ENCODE measurements around the gene KEL. TPM values are rescaled to one million over a fixed set of nuclear protein-coding genes. Genes with fewer than 3 reads are reported as not detected.

KEL gene
- total RNA-seq, 4 donors from 2014 or later = 0.23 to 0.83 TPM; not detected in 2

DNA sequence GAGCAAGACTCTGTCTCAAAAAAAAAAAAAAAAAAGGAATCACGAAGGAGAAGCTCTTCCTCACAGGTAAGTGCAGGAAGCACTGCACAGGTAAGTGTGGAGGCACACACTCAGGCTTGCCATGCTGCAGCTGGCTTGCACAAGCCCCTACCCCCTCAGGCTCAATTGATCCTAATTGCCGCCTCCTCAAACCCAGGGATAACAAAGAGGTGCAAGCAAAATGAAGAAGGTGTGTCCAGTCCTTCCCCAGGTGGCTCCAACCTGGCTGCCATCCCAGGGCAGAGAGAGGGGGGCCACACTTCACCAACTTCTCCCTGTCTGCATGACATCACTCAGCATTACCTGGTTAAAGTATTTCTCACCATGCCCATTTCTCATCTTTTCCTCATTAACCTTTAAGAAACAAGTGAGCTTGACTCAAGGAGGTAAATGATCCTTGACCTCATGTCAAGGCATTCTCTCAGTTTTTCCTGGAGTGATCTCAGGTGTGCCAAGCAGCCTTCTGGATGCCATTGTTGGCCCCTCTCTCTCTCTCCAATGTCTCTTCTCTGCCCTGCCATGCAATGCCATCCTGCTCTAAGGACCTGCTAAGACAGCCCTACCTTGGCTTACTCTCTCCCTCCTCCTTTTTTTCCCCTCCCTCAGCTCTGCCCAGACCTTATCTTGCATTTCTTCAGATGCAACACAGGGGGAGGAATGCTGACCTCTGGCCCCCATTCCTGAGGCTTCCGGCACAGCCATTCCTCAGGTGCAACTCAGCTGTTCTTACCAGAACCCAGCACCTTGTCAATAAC, 63.6 kb downstream of the KEL start:
- Histone ChIP-seq H3K27ac (replicated peaks in 1 of 4) (no peak overlapping the region), H3K9me3 (no peaks in the 10 kb centered on the region), H3K4me1 (no peaks in the 10 kb centered on the region), H3K4me3 (no peak overlapping the region), H3K27me3 (peaks cover 0 to 22% (median 0%) of the 10 kb centered on the region in 4 donors), H3K36me3 (no peaks in the 10 kb centered on the region)
- DNase-seq (ENCODE audit: extremely low spot score) = no peak
- TF ChIP-seq, protein P1, sequence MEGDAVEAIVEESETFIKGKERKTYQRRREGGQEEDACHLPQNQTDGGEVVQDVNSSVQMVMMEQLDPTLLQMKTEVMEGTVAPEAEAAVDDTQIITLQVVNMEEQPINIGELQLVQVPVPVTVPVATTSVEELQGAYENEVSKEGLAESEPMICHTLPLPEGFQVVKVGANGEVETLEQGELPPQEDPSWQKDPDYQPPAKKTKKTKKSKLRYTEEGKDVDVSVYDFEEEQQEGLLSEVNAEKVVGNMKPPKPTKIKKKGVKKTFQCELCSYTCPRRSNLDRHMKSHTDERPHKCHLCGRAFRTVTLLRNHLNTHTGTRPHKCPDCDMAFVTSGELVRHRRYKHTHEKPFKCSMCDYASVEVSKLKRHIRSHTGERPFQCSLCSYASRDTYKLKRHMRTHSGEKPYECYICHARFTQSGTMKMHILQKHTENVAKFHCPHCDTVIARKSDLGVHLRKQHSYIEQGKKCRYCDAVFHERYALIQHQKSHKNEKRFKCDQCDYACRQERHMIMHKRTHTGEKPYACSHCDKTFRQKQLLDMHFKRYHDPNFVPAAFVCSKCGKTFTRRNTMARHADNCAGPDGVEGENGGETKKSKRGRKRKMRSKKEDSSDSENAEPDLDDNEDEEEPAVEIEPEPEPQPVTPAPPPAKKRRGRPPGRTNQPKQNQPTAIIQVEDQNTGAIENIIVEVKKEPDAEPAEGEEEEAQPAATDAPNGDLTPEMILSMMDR (IDR thresholded peaks at IDR 0.05) = no peak
- TF ChIP-seq POLR2A (IDR thresholded peaks at IDR 0.05; ENCODE audit: low read depth) = no peak
- no peak for TF ChIP-seq POLR2AphosphoS5 (IDR thresholded peaks at IDR 0.05)
- intact Hi-C loops (cut with DNase I) = no loop called here
- WGBS = 68% methylated on average over 3 of the region's 3 CpGs

DNA sequence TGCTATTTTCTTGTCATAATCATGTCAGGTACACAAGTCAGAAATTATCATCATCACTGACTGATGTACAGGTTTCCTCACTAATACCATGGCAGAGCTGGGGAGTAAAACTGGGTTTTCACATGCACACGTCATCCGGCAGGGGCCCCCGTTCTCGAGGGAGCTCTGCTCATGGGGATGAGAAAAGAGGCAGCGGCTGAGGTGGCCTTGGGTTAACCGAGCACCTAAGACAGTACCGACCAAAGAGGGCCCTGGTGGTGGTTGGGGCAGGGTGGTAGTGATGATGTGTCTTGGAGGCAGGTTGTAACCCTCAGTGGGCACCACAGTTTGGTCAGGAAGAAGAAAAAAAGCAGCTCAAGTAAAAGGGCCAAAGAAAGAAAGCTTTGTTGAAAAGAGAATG, 64.5 kb downstream of the KEL start:
- Histone ChIP-seq H3K27ac (replicated peaks in 1 of 4) (no peak overlapping the region), H3K36me3 (no peaks in the 10 kb centered on the region), H3K9me3 (no peaks in the 10 kb centered on the region), H3K4me3 (no peak overlapping the region), H3K27me3 (peaks cover 0 to 27% (median 0%) of the 10 kb centered on the region in 4 donors), H3K4me1 (no peaks in the 10 kb centered on the region)
- WGBS = 81% methylated on average over 7 of the region's 7 CpGs
- intact Hi-C loops (cut with DNase I) = no loop called here
- no peak for DNase-seq (ENCODE audit: extremely low spot score)
- TF ChIP-seq POLR2AphosphoS5 (IDR thresholded peaks at IDR 0.05) (no peak), POLR2A (IDR thresholded peaks at IDR 0.05; ENCODE audit: low read depth) (no peak), EP300 (IDR thresholded peaks at IDR 0.05) (no peak)
- TF ChIP-seq, protein P1 (IDR thresholded peaks at IDR 0.05) = no peak

DNA sequence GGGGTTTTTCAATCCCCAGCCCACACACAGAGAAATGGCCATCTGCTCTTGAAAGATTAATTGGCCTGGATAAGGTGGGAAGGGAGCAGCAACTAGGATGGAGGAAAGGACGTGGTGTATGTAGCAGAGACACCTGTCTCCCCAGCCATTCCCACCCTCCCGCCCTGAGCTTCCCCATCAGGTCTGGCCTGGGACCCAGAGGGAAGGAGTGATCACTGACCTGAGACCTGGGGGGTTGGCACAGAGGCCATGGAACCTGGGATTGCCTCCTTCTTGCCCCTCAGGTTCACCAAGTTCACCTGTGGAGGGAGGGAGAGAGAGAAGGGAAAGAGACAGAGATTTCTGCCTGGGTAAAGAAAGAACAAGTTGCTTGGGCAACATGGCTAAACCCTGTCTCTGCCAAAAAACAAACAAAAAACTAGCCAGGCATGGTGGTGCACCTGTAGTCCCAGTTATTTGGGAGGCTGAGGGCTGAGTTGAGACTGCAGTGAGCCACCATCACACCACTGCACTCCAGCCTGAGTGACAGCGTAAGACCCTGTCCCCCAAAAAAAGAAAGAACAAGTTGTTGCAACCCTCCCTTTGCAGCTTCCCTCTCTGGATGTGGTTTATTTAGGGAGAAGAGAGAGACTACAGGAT, 65.3 kb downstream of the KEL start:
- TF ChIP-seq, protein P1 (IDR thresholded peaks at IDR 0.05) = no peak
- no peak for TF ChIP-seq POLR2A (IDR thresholded peaks at IDR 0.05; ENCODE audit: low read depth)
- TF ChIP-seq EP300 (IDR thresholded peaks at IDR 0.05) = no peak
- TF ChIP-seq POLR2AphosphoS5 (IDR thresholded peaks at IDR 0.05) = no peak
- WGBS = 71% methylated on average over 3 of the region's 3 CpGs
- Histone ChIP-seq H3K27me3 (peaks cover 0 to 27% (median 0%) of the 10 kb centered on the region in 4 donors), H3K36me3 (no peaks in the 10 kb centered on the region), H3K4me1 (no peaks in the 10 kb centered on the region), H3K27ac (replicated peaks in 1 of 4) (no peak overlapping the region), H3K9me3 (no peaks in the 10 kb centered on the region), H3K4me3 (no peak overlapping the region)
- intact Hi-C loops (cut with DNase I) = no loop called here
- DNase-seq (ENCODE audit: extremely low spot score) = no peak

DNA sequence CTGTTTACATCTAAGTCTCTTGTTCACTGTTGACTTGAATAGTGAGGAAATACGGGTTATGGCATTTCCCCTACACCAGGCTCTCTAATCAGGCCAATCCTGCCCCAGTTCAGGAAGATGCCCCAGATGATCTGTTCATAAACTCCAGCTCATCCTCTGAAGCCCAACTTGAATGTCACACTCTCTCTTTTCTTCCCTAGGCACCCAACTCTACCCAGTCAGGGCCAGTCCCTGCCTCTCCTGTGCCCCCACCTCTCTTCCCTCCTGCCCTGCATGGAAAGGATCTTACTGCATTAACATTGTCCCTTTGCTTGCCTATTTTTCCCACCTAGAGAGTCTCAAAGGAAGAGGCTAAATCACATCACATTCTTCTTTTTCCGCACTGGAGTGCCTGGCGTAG, 66.0 kb downstream of the KEL start:
- no peak for DNase-seq (ENCODE audit: extremely low spot score)
- Histone ChIP-seq H3K27me3 (peaks cover 0 to 32% (median 0%) of the 10 kb centered on the region in 4 donors), H3K27ac (replicated peaks in 1 of 4) (no peak overlapping the region), H3K4me1 (no peaks in the 10 kb centered on the region), H3K9me3 (no peaks in the 10 kb centered on the region), H3K36me3 (no peaks in the 10 kb centered on the region), H3K4me3 (no peak overlapping the region)
- TF ChIP-seq POLR2A (IDR thresholded peaks at IDR 0.05; ENCODE audit: low read depth) (no peak), EP300 (IDR thresholded peaks at IDR 0.05) (no peak), POLR2AphosphoS5 (IDR thresholded peaks at IDR 0.05) (no peak)
- TF ChIP-seq, protein P1 (IDR thresholded peaks at IDR 0.05) = no peak
- intact Hi-C loops (cut with DNase I) = no loop called here
- WGBS = 80% methylated on average over 3 of the region's 3 CpGs
